Endothelial cell (in vitro differentiated cells): Measurements from ENCODE around the gene SPG11. TPM values are rescaled to one million over a fixed set of nuclear protein-coding genes. Genes with fewer than 3 reads are reported as not detected.

ENCODE experiments used
- DNase-seq: peaks from one replicate; pipeline ENCODE4 v3.0.0; 2021; ENCODE audit warnings: low spot score
- H3K27ac Mint-ChIP-seq: one replicate; pipeline ENCODE4 v1.8.0; 2021; ENCODE audit warnings: mixed read lengths, inconsistent platforms; ENCODE audit not compliant: unreplicated experiment
- H3K27me3 Mint-ChIP-seq: one replicate; pipeline ENCODE4 v1.8.0; 2021; ENCODE audit warnings: mild to moderate bottlenecking, moderate library complexity, mixed read lengths, inconsistent platforms; ENCODE audit not compliant: unreplicated experiment
- H3K36me3 Mint-ChIP-seq: one replicate; pipeline ENCODE4 v1.8.0; 2021; ENCODE audit warnings: mild to moderate bottlenecking, low read depth, mixed read lengths, inconsistent platforms; ENCODE audit not compliant: unreplicated experiment
- H3K4me1 Mint-ChIP-seq: one replicate; pipeline ENCODE4 v1.8.0; 2021; ENCODE audit warnings: mild to moderate bottlenecking, mixed read lengths, inconsistent platforms; ENCODE audit not compliant: unreplicated experiment
- H3K4me3 Mint-ChIP-seq: one replicate; pipeline ENCODE4 v1.8.0; 2021; ENCODE audit warnings: mild to moderate bottlenecking, mixed read lengths, inconsistent platforms; ENCODE audit not compliant: unreplicated experiment
- H3K9me3 Mint-ChIP-seq: one replicate; pipeline ENCODE4 v1.8.0; 2021; ENCODE audit warnings: mixed read lengths, inconsistent platforms; ENCODE audit not compliant: unreplicated experiment
- CTCF ChIP-seq: fragments of 200-600 bp; sonication (generic); IDR thresholded peaks from one replicate; pipeline ENCODE4 v1.5.0; 2021; ENCODE audit warnings: antibody characterized with exemption; ENCODE audit not compliant: unreplicated experiment
- total RNA-seq: library from RNA; stranded (reverse); fragmentation: NEBNext Ultra II Directional; extraction: Animal tissue kit (Norgen Biotek cat#: 25700); gene quantifications from one replicate; pipeline ENCODE4 v1.2.1, GENCODE V29; 2021; ENCODE audit not compliant: unreplicated experiment

SPG11 gene
- total RNA-seq, 1 donor from 2014 or later = 37.1 TPM

GRCh38 chr15:44593042-44593736, 70.3 kb downstream of the SPG11 start:
- DNase-seq = no peak
- TF ChIP-seq CTCF = peak; percentile 41
- no peaks in the 10 kb centered on the region for H3K4me1 Mint-ChIP-seq
- no peaks in the 10 kb centered on the region for H3K9me3 Mint-ChIP-seq
- H3K27me3 Mint-ChIP-seq = no peaks in the 10 kb centered on the region
- H3K4me3 Mint-ChIP-seq = no peak overlapping the region
- peaks cover 17% of the 10 kb centered on the region for H3K36me3 Mint-ChIP-seq
- H3K27ac Mint-ChIP-seq = no peak overlapping the region

- Mint-ChIP-seq H3K4me1 (no peaks in the 10 kb centered on the region), H3K27me3 (no peaks in the 10 kb centered on the region), H3K4me3 (no peak overlapping the region), H3K36me3 (peaks cover 17% of the 10 kb centered on the region), H3K9me3 (no peaks in the 10 kb centered on the region), H3K27ac (no peak overlapping the region)
- TF ChIP-seq CTCF = no peak
- DNase-seq = no peak
Observed at GRCh38 chr15:44591326-44591725, 72.1 kb downstream of the SPG11 start.

GRCh38 chr15:44588541-44588940, 74.9 kb downstream of the SPG11 start:
- Mint-ChIP-seq H3K4me1 (no peaks in the 10 kb centered on the region), H3K27me3 (no peaks in the 10 kb centered on the region), H3K9me3 (no peaks in the 10 kb centered on the region), H3K27ac (no peak overlapping the region), H3K4me3 (no peak overlapping the region), H3K36me3 (peaks cover 18% of the 10 kb centered on the region)
- DNase-seq = no peak
- TF ChIP-seq CTCF = no peak

GRCh38 chr15:44585633-44586032, 77.8 kb downstream of the SPG11 start:
- H3K27ac Mint-ChIP-seq = no peak overlapping the region
- no peak overlapping the region for H3K4me3 Mint-ChIP-seq
- TF ChIP-seq CTCF = no peak
- no peaks in the 10 kb centered on the region for H3K9me3 Mint-ChIP-seq
- no peak for DNase-seq
- no peaks in the 10 kb centered on the region for H3K27me3 Mint-ChIP-seq
- peaks cover 18% of the 10 kb centered on the region for H3K36me3 Mint-ChIP-seq
- no peaks in the 10 kb centered on the region for H3K4me1 Mint-ChIP-seq

- peak; percentile 15 for TF ChIP-seq CTCF
- H3K36me3 Mint-ChIP-seq = peaks cover 16% of the 10 kb centered on the region
- H3K4me1 Mint-ChIP-seq = no peaks in the 10 kb centered on the region
- H3K27ac Mint-ChIP-seq = no peak overlapping the region
- H3K27me3 Mint-ChIP-seq = no peaks in the 10 kb centered on the region
- H3K4me3 Mint-ChIP-seq = no peak overlapping the region
- H3K9me3 Mint-ChIP-seq = no peaks in the 10 kb centered on the region
- DNase-seq = peak; percentile 41
Observed at GRCh38 chr15:44584162-44584749, 79.2 kb downstream of the SPG11 start.
